ENCODE results near the gene BEAN1. TPM values are rescaled to one million over a fixed set of nuclear protein-coding genes. Genes with fewer than 3 reads are reported as not detected.

Gene BEAN1
- total RNA-seq, 1 donor from 2014 or later = 3.7 TPM

DNA sequence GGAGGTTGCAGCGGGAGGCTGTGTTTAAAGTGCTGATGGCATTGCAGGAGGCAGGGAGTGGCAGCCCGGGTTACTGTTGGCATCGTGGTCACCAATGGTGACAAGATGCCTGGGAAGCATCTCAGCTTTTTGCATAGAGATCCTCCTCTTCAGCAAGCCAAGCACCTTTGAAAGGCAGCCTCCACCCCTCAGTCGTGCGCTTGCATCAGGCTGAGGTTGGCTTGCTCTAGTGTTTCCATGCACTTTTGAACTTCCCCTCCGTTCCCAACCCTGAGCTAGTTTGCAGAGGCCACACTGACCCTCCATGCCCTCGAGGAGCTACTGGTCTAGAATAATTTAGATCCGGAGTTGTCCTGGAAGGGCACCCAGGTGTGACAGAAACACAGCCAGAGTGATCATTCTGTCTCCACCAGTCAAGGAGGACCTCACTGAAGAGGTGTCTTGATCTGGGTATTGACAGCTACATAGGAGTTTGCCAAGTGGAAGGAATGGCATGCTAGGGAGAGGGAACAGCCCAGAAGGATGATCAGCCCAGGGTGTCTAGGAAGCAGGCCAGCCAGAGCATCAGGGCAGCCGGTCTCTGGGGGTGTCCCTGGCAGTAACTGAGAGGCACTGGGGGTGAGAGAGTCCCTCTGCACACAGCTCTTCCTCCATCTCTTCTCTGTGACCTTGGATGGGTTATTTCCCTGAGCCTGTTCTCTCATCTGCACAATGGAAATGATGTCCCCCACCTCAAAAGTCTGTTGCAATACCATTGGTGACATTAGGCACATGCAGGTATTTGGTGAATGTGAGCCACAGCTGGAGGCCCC is 7.7 kb downstream of the BEAN1 start:
- no peaks in the 10 kb centered on the region for H3K9me3 Mint-ChIP-seq (ENCODE audit: low read depth)
- DNase-seq (ENCODE audit: low spot score) = no peak
- TF ChIP-seq, protein P1, sequence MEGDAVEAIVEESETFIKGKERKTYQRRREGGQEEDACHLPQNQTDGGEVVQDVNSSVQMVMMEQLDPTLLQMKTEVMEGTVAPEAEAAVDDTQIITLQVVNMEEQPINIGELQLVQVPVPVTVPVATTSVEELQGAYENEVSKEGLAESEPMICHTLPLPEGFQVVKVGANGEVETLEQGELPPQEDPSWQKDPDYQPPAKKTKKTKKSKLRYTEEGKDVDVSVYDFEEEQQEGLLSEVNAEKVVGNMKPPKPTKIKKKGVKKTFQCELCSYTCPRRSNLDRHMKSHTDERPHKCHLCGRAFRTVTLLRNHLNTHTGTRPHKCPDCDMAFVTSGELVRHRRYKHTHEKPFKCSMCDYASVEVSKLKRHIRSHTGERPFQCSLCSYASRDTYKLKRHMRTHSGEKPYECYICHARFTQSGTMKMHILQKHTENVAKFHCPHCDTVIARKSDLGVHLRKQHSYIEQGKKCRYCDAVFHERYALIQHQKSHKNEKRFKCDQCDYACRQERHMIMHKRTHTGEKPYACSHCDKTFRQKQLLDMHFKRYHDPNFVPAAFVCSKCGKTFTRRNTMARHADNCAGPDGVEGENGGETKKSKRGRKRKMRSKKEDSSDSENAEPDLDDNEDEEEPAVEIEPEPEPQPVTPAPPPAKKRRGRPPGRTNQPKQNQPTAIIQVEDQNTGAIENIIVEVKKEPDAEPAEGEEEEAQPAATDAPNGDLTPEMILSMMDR (IDR thresholded peaks at IDR 0.05) = no peak
- no peak overlapping the region for H3K27ac Mint-ChIP-seq (ENCODE audit: unreplicated experiment)
- peaks cover 7% of the 10 kb centered on the region for H3K4me1 Mint-ChIP-seq (ENCODE audit: low read depth)
- H3K4me3 Mint-ChIP-seq (ENCODE audit: unreplicated experiment) = no peak overlapping the region
- H3K36me3 Mint-ChIP-seq (ENCODE audit: low read depth) = no peaks in the 10 kb centered on the region
- peaks cover 10% of the 10 kb centered on the region for H3K27me3 Mint-ChIP-seq (ENCODE audit: low read depth)

DNA sequence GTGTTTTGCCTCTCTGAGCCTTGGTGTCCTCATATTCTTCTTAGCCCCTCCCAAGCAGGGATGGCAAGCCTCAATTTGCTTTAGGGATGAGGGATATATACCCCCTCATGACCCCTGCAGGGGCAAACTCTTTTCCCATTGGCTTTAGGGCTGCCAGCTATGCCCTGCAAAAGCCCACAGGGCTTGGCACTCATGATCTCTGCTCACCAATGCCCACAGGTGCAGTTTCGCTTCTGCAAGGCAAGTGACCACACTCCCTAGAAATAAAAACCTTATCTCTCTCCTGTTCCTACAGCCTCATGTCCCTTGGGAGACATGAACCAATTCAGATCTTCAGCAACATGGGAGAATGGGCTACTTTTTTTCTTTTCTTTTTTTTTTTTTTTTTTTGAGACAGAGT is 8.8 kb downstream of the BEAN1 start:
- DNase-seq (ENCODE audit: low spot score) = no peak
- TF ChIP-seq, protein P1 (IDR thresholded peaks at IDR 0.05) = no peak
- Mint-ChIP-seq H3K36me3 (ENCODE audit: low read depth) (no peaks in the 10 kb centered on the region), H3K4me3 (ENCODE audit: unreplicated experiment) (no peak overlapping the region), H3K4me1 (ENCODE audit: low read depth) (peaks cover 7% of the 10 kb centered on the region), H3K27me3 (ENCODE audit: low read depth) (peaks cover 16% of the 10 kb centered on the region), H3K27ac (ENCODE audit: unreplicated experiment) (no peak overlapping the region), H3K9me3 (ENCODE audit: low read depth) (no peaks in the 10 kb centered on the region)

DNA sequence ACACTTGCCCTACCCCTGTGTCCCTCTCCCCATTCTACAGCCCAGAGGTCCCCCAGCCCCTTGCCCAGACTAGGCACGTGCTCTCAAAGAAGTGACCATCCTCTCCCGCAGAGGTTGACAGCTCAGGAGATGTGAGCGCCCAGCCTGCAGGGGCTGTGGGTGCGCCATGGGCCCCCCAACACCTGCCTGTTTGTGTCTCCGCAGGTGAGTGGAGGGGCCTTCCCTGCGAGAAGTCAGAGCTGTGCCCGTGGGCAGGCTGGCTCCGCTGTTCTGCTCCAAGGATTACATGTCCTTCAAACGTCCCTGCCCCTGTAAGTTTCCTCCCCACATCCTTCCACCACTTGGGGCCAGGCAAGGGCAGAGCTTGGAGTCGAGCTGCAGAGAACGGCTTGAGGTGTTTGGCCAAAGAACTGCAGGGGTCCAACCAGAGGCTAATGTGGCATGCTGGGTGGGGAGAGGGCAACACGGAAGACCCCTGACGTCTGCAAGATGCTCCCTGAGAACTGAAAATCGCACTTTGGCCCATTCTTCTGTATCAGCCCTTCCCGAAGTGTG is 10.4 kb downstream of the BEAN1 start:
- Mint-ChIP-seq H3K4me1 (ENCODE audit: low read depth) (peaks cover 7% of the 10 kb centered on the region), H3K36me3 (ENCODE audit: low read depth) (no peaks in the 10 kb centered on the region), H3K4me3 (ENCODE audit: unreplicated experiment) (no peak overlapping the region), H3K27me3 (ENCODE audit: low read depth) (peaks cover 17% of the 10 kb centered on the region), H3K27ac (ENCODE audit: unreplicated experiment) (no peak overlapping the region), H3K9me3 (ENCODE audit: low read depth) (no peaks in the 10 kb centered on the region)
- DNase-seq (ENCODE audit: low spot score) = no peak
- TF ChIP-seq, protein P1 (IDR thresholded peaks at IDR 0.05) = no peak

DNA sequence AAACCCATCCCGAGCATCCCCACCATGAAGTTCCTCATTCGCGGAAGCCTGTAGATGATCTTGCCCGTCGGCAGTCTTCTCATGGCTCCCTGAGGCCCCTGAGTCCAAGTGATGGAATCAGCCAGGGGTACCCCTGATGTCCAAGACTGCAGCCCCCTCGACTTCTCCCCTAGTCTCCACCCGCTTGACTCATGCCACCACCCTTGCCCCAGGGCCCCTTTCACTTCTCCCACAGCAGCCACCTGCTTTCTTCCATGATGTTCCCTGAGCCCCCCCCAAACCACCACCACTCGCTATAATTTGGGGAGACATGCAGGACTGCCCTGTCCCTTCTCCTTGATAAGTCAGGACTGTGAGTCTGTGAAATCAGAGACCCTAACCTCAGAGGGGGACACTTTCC is 11.4 kb downstream of the BEAN1 start:
- H3K27me3 Mint-ChIP-seq (ENCODE audit: low read depth) = peaks cover 17% of the 10 kb centered on the region
- H3K9me3 Mint-ChIP-seq (ENCODE audit: low read depth) = no peaks in the 10 kb centered on the region
- TF ChIP-seq, protein P1 (IDR thresholded peaks at IDR 0.05) = no peak
- no peak for DNase-seq (ENCODE audit: low spot score)
- H3K36me3 Mint-ChIP-seq (ENCODE audit: low read depth) = no peaks in the 10 kb centered on the region
- H3K4me1 Mint-ChIP-seq (ENCODE audit: low read depth) = peaks cover 4% of the 10 kb centered on the region
- no peak overlapping the region for H3K4me3 Mint-ChIP-seq (ENCODE audit: unreplicated experiment)
- H3K27ac Mint-ChIP-seq (ENCODE audit: unreplicated experiment) = no peak overlapping the region

DNA sequence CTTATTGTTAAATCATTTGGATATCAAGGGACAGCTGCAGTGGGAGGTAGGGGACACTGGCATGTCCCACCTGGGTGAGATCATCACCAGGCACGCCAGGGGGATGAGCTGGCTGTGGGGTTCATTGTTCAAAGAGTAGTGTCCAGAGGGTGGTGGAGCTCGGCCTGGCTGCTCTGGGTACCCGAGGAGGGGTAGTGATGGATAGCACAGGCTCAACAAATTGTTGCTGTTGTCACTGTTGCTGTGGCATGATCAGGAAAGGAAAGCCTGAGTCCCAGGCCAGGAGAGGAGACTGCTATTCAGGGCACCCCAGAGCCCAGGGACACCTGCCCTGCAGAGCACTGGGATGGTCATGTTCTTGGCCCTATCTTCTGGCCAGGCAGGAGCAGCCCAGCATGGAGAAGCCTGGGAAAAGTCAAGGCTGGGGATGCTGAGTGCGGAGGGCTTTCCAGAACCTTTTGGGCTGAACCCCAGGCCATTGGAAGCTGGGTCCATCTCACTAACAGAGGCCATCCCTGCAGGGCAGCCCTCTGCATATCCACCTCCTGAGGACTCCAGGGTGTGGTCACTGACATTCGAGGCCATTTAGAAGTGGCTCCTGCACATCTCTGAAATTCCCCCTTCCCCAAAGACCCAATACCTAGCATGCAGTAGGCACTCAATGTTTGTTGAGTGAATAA is 12.1 kb downstream of the BEAN1 start:
- Mint-ChIP-seq H3K4me3 (ENCODE audit: unreplicated experiment) (no peak overlapping the region), H3K36me3 (ENCODE audit: low read depth) (no peaks in the 10 kb centered on the region), H3K27me3 (ENCODE audit: low read depth) (peaks cover 22% of the 10 kb centered on the region), H3K27ac (ENCODE audit: unreplicated experiment) (no peak overlapping the region), H3K4me1 (ENCODE audit: low read depth) (no peaks in the 10 kb centered on the region), H3K9me3 (ENCODE audit: low read depth) (no peaks in the 10 kb centered on the region)
- TF ChIP-seq, protein P1 (IDR thresholded peaks at IDR 0.05) = no peak
- DNase-seq (ENCODE audit: low spot score) = no peak

Measured in chondrocyte (in vitro differentiated cells).